GM12878 (cell line): ENCODE results near the gene ASCC1. TPM values are rescaled to one million over a fixed set of nuclear protein-coding genes. Genes with fewer than 3 reads are reported as not detected.
A peak's percentile ranks its signal among the peaks of the same experiment; 100 is the strongest.

Experiments used
- ATAC-seq: fragments of 200-7000 bp; cut with Tn5 transposase; 3 replicates; pipeline ENCODE4 v1.9.1; 2020; ENCODE audit warnings: mild to moderate bottlenecking, moderate library complexity
- BruUV-seq: library from RNA; stranded (reverse); fragments of 400-500 nt; replicated peaks from 2 replicates; lab custom pipeline; 2021; lab: Mats Ljungman, UMichigan
- CTCF ChIA-PET: fragments of 300-600 bp; sonication (Branson Sonifier 250); formaldehyde crosslinking; extraction: SDS; loops from one replicate; lab custom pipeline; 2021; ENCODE audit warnings: inconsistent platforms; lab: Yijun Ruan, JAX
- POLR2A ChIA-PET: fragments of 350-600 bp; formaldehyde crosslinking; extraction: SDS; loops from one replicate; lab custom pipeline; 2021; ENCODE audit warnings: inconsistent platforms; lab: Charles Lee
- RAD21 ChIA-PET: fragments of 300-600 bp; sonication (Branson Sonifier 250); formaldehyde crosslinking; loops from one replicate; lab custom pipeline; 2023; ENCODE audit warnings: antibody characterized with exemption; ENCODE audit not compliant: unreplicated experiment; lab: Charles Lee
- SMC1A ChIA-PET: fragments of 300-600 bp; sonication (Branson Sonifier 250); formaldehyde crosslinking; loops from one replicate; lab custom pipeline; 2023; ENCODE audit not compliant: unreplicated experiment, uncharacterized antibody; lab: Charles Lee
- DNase-seq: peaks from one replicate; pipeline ENCODE4 v3.0.0-alpha.2; 2011; ENCODE audit warnings: low read depth, low spot score
- FAIRE-seq: peaks from 3 replicates; lab custom pipeline; 2011; peaks lifted over from hg19 to GRCh38; lab: Jason Lieb, UNC
- H2AFZ ChIP-seq: 2 replicates; pipeline ENCODE4 v1.6.0; 2011; ENCODE audit warnings: low read depth, low read length, control low read depth; ENCODE audit not compliant: control insufficient read depth
- H3K27ac ChIP-seq: 2 replicates; pipeline ENCODE4 v1.5.1; 2011; ENCODE audit warnings: control low read depth; ENCODE audit not compliant: control insufficient read depth, insufficient read depth
- H3K27me3 ChIP-seq, 2 experiments: replicated peaks in 1 of 2; 2 replicates each; pipeline versions ENCODE4 v1.6.0 to v1.6.1; 2011; ENCODE audit warnings: low read length in 1 of 2; ENCODE audit not compliant: control insufficient read depth in 2 of 2, insufficient read depth in 2 of 2
- H3K36me3 ChIP-seq, 2 experiments: 2 replicates each; pipeline ENCODE4 v1.5.1; 2011; ENCODE audit warnings: low read length in 1 of 2; ENCODE audit not compliant: control insufficient read depth in 2 of 2, insufficient read depth in 2 of 2
- H3K4me1 ChIP-seq: 2 replicates; pipeline ENCODE4 v1.6.1; 2011; ENCODE audit warnings: mild to moderate bottlenecking, low read length, moderate library complexity, mixed read lengths; ENCODE audit not compliant: control insufficient read depth, insufficient read depth
- H3K4me2 ChIP-seq: 2 replicates; pipeline ENCODE4 v1.6.0; 2011; ENCODE audit warnings: control low read depth; ENCODE audit not compliant: control insufficient read depth, insufficient read depth
- H3K4me3 ChIP-seq: fragments of 200-600 bp; sonication (generic); 2 replicates; pipeline ENCODE4 v1.5.1; 2016
- H3K79me2 ChIP-seq: 2 replicates; pipeline ENCODE4 v1.6.0; 2011; ENCODE audit warnings: low read length; ENCODE audit not compliant: control insufficient read depth, insufficient read depth
- H3K9ac ChIP-seq: 2 replicates; pipeline ENCODE4 v1.8.0; 2011; ENCODE audit warnings: low read length, control low read depth, mixed read lengths; ENCODE audit not compliant: control insufficient read depth, insufficient read depth
- H3K9me3 ChIP-seq: replicated peaks from 3 replicates; pipeline ENCODE4 v1.5.1; 2011; ENCODE audit warnings: mild to moderate bottlenecking, low read length; ENCODE audit not compliant: control insufficient read depth, insufficient read depth
- H4K20me1 ChIP-seq: 2 replicates; pipeline ENCODE4 v1.6.0; 2011; ENCODE audit not compliant: control insufficient read depth, insufficient read depth
- KAT2A ChIP-seq: conservative IDR thresholded peaks from 2 replicates; pipeline ENCODE4 v1.6.1; 2011; ENCODE audit warnings: low read depth, low read length; ENCODE audit not compliant: control insufficient read depth
- KLF5 ChIP-seq: fragments of 450-650 bp; IDR thresholded peaks from 2 replicates; pipeline ENCODE4 v1.6.1; 2014; ENCODE audit warnings: mild to moderate bottlenecking; ENCODE audit not compliant: partially characterized antibody
- POLR2A ChIP-seq: IDR thresholded peaks from 2 replicates; pipeline ENCODE4 v1.6.1; 2011; ENCODE audit warnings: low read depth, mild to moderate bottlenecking, low read length
- STAT3 ChIP-seq: IDR thresholded peaks from 2 replicates; pipeline ENCODE4 v1.6.1; 2011; ENCODE audit warnings: low read depth, low read length, improper control_type of control experiment
- YBX1 ChIP-seq: fragments of 450-650 bp; IDR thresholded peaks from 2 replicates; pipeline ENCODE4 v1.6.1; 2016; ENCODE audit warnings: antibody characterized with exemption
- WGBS: methylation state at CpG from one replicate; pipeline ENCODE4 v1.1.6; 2016; ENCODE audit warnings: low lambda C conversion rate; ENCODE audit not compliant: insufficient replicate concordance, insufficient coverage; ENCODE audit errors: missing lambda C conversion rate; 5-methylcytosine and 5-hydroxymethylcytosine counted together
- in situ Hi-C: fragments of 300-500 bp; cut with MboI; formaldehyde crosslinking; loops from 9 replicates; pipeline ENCODE4 v1.14.3; 2018; ENCODE audit warnings: mixed read lengths
- intact Hi-C: fragments of 100-400 bp; cut with micrococcal nuclease; formaldehyde crosslinking; loops from one replicate; pipeline ENCODE4 v1.14.2; 2022; ENCODE audit not compliant: unreplicated experiment
- polyA plus RNA-seq, 11 experiments: library from polyadenylated mRNA; depleted of rRNA in 4 of 11; unstranded in 6 of 11; stranded (reverse) in 5 of 11; fragments of >200 nt; fragmentation: Nextera tagmentation in 4 of 11; fragmentation: Illumina TruSeq in 1 of 11; extraction: Ambion mirVana in 4 of 11; extraction: Trizol in 1 of 11; gene quantifications; 1 replicate in 1 of 11; 2 replicates in 10 of 11; pipeline versions ENCODE4 v1.2.1 to v1.2.3, GENCODE V29; 2011 to 2016; ENCODE audit warnings: inconsistent platforms in 2 of 11, missing spikeins in 2 of 11, low read depth in 1 of 11
- total RNA-seq, 4 experiments: library from RNA; depleted of rRNA in 3 of 4; stranded (reverse); fragments of >200 nt in 3 of 4; fragmentation: Illumina TruSeq in 1 of 4; extraction: Trizol in 1 of 4; gene quantifications; 2 replicates each; pipeline versions ENCODE4 v1.2.1 to v1.2.3, GENCODE V29; 2013 to 2021
- TF ChIP-seq, protein P1 (sequence below): fragments of 450-650 bp; IDR thresholded peaks from 2 replicates; pipeline ENCODE4 v1.6.1; 2016; ENCODE audit warnings: mild to moderate bottlenecking
- TF ChIP-seq, protein P2 (sequence below), 3 experiments: IDR thresholded peaks in 2 of 3; conservative IDR thresholded peaks in 1 of 3; 2 replicates each; pipeline ENCODE4 v1.5.1; 2011; ENCODE audit warnings: low read depth in 3 of 3, low read length in 3 of 3, mild to moderate bottlenecking in 3 of 3, control low read depth in 2 of 3, moderate library complexity in 2 of 3, inconsistent platforms in 1 of 3, mixed read lengths in 1 of 3; ENCODE audit not compliant: control insufficient read depth in 2 of 3, insufficient read depth in 1 of 3; ENCODE audit errors: extremely low read depth in 1 of 3

The ASCC1 gene
- total and polyA plus RNA-seq, 10 of the 15 experiments (the other 5 are each of a cell fraction or from before 2014, with no cell fraction given): 23.3 to 80.6 (median 42.8) TPM

GRCh38 chr10:72068901-72069446 lies 147.1 kb downstream of the ASCC1 start:
- no peak overlapping the region for H3K4me3 ChIP-seq
- H2AFZ ChIP-seq: no peak overlapping the region
- WGBS: 54% methylated on average over 12 of the region's 12 CpGs
- intact Hi-C loops (no loop called here), in situ Hi-C loops (no loop called here)
- H3K4me1 ChIP-seq: no peaks in the 10 kb centered on the region
- no peak overlapping the region for H3K9ac ChIP-seq
- no peaks in the 10 kb centered on the region for H3K27me3 ChIP-seq
- ChIA-PET SMC1A (interaction anchor here (1.1 to 1.4 kb wide), 4 partner anchors 10 to 269 kb away, joined by 3 read pairs; no protein-coding TSS in a partner anchor), CTCF (interaction anchor here (1.0 to 7.0 kb wide), 4 partner anchors 9 to 172 kb away, joined by 4 to 65 read pairs (median 8); no protein-coding TSS in a partner anchor), RAD21 (interaction anchor here (1.0 to 3.8 kb wide), 4 partner anchors 20 to 268 kb away, joined by 5 to 34 read pairs (median 8); no protein-coding TSS in a partner anchor), POLR2A (no interaction called here)
- FAIRE-seq (no peak), ATAC-seq (no peak), DNase-seq (no peak)
- no peaks in the 10 kb centered on the region for H3K36me3 ChIP-seq
- H4K20me1 ChIP-seq: no peaks in the 10 kb centered on the region
- BruUV-seq: no TSS peak
- no peaks in the 10 kb centered on the region for H3K9me3 ChIP-seq
- H3K79me2 ChIP-seq: no peaks in the 10 kb centered on the region
- H3K27ac ChIP-seq: no peak overlapping the region
- H3K4me2 ChIP-seq: no peak overlapping the region
- TF ChIP-seq KLF5: no peak
- no peak for TF ChIP-seq POLR2A
- no peak for TF ChIP-seq STAT3
- no peak for TF ChIP-seq YBX1
- TF ChIP-seq, protein P1, sequence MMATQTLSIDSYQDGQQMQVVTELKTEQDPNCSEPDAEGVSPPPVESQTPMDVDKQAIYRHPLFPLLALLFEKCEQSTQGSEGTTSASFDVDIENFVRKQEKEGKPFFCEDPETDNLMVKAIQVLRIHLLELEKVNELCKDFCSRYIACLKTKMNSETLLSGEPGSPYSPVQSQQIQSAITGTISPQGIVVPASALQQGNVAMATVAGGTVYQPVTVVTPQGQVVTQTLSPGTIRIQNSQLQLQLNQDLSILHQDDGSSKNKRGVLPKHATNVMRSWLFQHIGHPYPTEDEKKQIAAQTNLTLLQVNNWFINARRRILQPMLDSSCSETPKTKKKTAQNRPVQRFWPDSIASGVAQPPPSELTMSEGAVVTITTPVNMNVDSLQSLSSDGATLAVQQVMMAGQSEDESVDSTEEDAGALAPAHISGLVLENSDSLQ: peak; percentile 70
- TF ChIP-seq, protein P2, sequence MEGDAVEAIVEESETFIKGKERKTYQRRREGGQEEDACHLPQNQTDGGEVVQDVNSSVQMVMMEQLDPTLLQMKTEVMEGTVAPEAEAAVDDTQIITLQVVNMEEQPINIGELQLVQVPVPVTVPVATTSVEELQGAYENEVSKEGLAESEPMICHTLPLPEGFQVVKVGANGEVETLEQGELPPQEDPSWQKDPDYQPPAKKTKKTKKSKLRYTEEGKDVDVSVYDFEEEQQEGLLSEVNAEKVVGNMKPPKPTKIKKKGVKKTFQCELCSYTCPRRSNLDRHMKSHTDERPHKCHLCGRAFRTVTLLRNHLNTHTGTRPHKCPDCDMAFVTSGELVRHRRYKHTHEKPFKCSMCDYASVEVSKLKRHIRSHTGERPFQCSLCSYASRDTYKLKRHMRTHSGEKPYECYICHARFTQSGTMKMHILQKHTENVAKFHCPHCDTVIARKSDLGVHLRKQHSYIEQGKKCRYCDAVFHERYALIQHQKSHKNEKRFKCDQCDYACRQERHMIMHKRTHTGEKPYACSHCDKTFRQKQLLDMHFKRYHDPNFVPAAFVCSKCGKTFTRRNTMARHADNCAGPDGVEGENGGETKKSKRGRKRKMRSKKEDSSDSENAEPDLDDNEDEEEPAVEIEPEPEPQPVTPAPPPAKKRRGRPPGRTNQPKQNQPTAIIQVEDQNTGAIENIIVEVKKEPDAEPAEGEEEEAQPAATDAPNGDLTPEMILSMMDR (IDR thresholded peaks at IDR 0.05 in 2 of 3, conservative IDR thresholded peaks at IDR 0.05 in 1 of 3; ENCODE audit: control insufficient read depth in 2 of 3, extremely low read depth in 1 of 3, insufficient read depth in 1 of 3, low read depth in 3 of 3, low read length in 3 of 3): no peak
- no peak for TF ChIP-seq KAT2A
